BE2C (cell line): Measurements from ENCODE around the gene IRS2.
A peak's percentile ranks its signal among the peaks of the same experiment; 100 is the strongest.

ENCODE experiments used
- DNase-seq: peaks from one replicate; pipeline ENCODE4 v3.0.0-alpha.2; 2020
- H3K27me3 ChIP-seq: fragments of 250-450 bp; sonication (Bioruptor Pico); 2 replicates; pipeline ENCODE4 v1.5.1; 2020; ENCODE audit warnings: mild to moderate bottlenecking
- H3K36me3 ChIP-seq: fragments of 250-450 bp; sonication (Bioruptor Pico); 2 replicates; pipeline ENCODE4 v1.5.1; 2020; ENCODE audit warnings: mild to moderate bottlenecking
- H3K4me1 ChIP-seq: fragments of 250-450 bp; sonication (Bioruptor Pico); 2 replicates; pipeline ENCODE4 v1.5.1; 2020
- H3K4me3 ChIP-seq: 2 replicates; pipeline ENCODE4 v1.5.1; 2011; ENCODE audit warnings: low read depth, low read length
- H3K9me3 ChIP-seq: fragments of 250-450 bp; sonication (Bioruptor Pico); 2 replicates; pipeline ENCODE4 v1.5.1; 2020
- TF ChIP-seq, protein P1 (sequence below): IDR thresholded peaks from 2 replicates; pipeline ENCODE4 v1.5.1; 2012; ENCODE audit warnings: mild to moderate bottlenecking, low read depth, low read length

Gene IRS2

GRCh38 chr13:109780845-109781383 lies 5.5 kb downstream of the IRS2 start:
- DNase-seq: no peak
- Histone ChIP-seq H3K4me3 (peak overlapping the region; percentile 87), H3K27me3 (peaks cover 27% of the 10 kb centered on the region), H3K4me1 (no peaks in the 10 kb centered on the region; the same call in 1 of the 2 replicates), H3K9me3 (no peaks in the 10 kb centered on the region), H3K36me3 (peaks cover 14% of the 10 kb centered on the region)
- TF ChIP-seq, protein P1, sequence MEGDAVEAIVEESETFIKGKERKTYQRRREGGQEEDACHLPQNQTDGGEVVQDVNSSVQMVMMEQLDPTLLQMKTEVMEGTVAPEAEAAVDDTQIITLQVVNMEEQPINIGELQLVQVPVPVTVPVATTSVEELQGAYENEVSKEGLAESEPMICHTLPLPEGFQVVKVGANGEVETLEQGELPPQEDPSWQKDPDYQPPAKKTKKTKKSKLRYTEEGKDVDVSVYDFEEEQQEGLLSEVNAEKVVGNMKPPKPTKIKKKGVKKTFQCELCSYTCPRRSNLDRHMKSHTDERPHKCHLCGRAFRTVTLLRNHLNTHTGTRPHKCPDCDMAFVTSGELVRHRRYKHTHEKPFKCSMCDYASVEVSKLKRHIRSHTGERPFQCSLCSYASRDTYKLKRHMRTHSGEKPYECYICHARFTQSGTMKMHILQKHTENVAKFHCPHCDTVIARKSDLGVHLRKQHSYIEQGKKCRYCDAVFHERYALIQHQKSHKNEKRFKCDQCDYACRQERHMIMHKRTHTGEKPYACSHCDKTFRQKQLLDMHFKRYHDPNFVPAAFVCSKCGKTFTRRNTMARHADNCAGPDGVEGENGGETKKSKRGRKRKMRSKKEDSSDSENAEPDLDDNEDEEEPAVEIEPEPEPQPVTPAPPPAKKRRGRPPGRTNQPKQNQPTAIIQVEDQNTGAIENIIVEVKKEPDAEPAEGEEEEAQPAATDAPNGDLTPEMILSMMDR: no peak

- H3K36me3 ChIP-seq: peaks cover 14% of the 10 kb centered on the region
- peak; percentile 37 for DNase-seq
- H3K27me3 ChIP-seq: peaks cover 27% of the 10 kb centered on the region
- TF ChIP-seq, protein P1: no peak
- peak overlapping the region; percentile 87 for H3K4me3 ChIP-seq
- no peaks in the 10 kb centered on the region; the same call in 1 of the 2 replicates for H3K4me1 ChIP-seq
- no peaks in the 10 kb centered on the region for H3K9me3 ChIP-seq
These were observed 6.4 kb downstream of the IRS2 start for GRCh38 chr13:109779876-109780510.

DNA sequence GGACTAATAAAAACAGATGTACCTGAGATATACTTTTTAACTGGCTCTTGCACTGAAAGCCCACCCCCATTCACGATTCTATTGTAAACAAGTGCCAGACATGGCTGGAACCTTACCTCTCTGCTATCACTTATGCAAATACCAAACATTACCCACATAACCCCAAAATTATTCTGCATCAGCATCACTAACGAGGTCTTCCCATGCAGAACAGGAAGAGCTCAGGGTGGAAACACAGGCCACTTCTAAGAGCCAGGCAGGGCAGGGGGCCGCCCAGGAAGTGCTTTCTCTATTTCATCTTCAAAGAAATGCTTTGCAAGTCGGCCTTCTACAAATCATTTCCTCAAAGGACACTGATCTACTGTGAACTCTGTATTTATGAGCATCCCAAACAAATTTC lies 7.3 kb downstream of the IRS2 start:
- H3K36me3 ChIP-seq: peaks cover 14% of the 10 kb centered on the region
- peaks cover 23% of the 10 kb centered on the region for H3K27me3 ChIP-seq
- no peaks in the 10 kb centered on the region for H3K9me3 ChIP-seq
- TF ChIP-seq, protein P1: no peak
- H3K4me1 ChIP-seq: no peaks in the 10 kb centered on the region; the same call in 1 of the 2 replicates
- no peak for DNase-seq
- peak overlapping the region; percentile 87 for H3K4me3 ChIP-seq

GRCh38 chr13:109778102-109778542 lies 8.3 kb downstream of the IRS2 start:
- Histone ChIP-seq H3K4me3 (peak overlapping the region; percentile 19), H3K9me3 (no peaks in the 10 kb centered on the region), H3K27me3 (peaks cover 13% of the 10 kb centered on the region), H3K4me1 (peaks cover 3% of the 10 kb centered on the region; the same call in 1 of the 2 replicates), H3K36me3 (peaks cover 10% of the 10 kb centered on the region)
- no peak for DNase-seq
- TF ChIP-seq, protein P1: no peak

- TF ChIP-seq, protein P1: no peak
- H3K27me3 ChIP-seq: no peaks in the 10 kb centered on the region
- no peaks in the 10 kb centered on the region for H3K9me3 ChIP-seq
- peaks cover 3% of the 10 kb centered on the region; the same call in 1 of the 2 replicates for H3K4me1 ChIP-seq
- no peak overlapping the region for H3K4me3 ChIP-seq
- H3K36me3 ChIP-seq: no peaks in the 10 kb centered on the region
- no peak for DNase-seq
These were observed 9.8 kb downstream of the IRS2 start for GRCh38 chr13:109776575-109776974.

GRCh38 chr13:109773786-109774185 lies 12.6 kb downstream of the IRS2 start:
- H3K4me1 ChIP-seq: 0 out of 2 replicates have a peak, but pooled peaks cover 3% of the 10 kb centered on the region
- H3K9me3 ChIP-seq: no peaks in the 10 kb centered on the region
- TF ChIP-seq, protein P1: no peak
- H3K36me3 ChIP-seq: 0 out of 2 replicates have a peak, but pooled peaks cover 3% of the 10 kb centered on the region
- no peak for DNase-seq
- H3K27me3 ChIP-seq: no peaks in the 10 kb centered on the region
- H3K4me3 ChIP-seq: no peak overlapping the region
